ENCODE results near the gene PDS5B. TPM values are rescaled to one million over a fixed set of nuclear protein-coding genes. Genes with fewer than 3 reads are reported as not detected.

PDS5B gene
- total and polyA plus RNA-seq, 10 of the 15 experiments (the other 5 are each of a cell fraction or from before 2014, with no cell fraction given) = 15.4 to 55.3 (median 30.7) TPM

DNA sequence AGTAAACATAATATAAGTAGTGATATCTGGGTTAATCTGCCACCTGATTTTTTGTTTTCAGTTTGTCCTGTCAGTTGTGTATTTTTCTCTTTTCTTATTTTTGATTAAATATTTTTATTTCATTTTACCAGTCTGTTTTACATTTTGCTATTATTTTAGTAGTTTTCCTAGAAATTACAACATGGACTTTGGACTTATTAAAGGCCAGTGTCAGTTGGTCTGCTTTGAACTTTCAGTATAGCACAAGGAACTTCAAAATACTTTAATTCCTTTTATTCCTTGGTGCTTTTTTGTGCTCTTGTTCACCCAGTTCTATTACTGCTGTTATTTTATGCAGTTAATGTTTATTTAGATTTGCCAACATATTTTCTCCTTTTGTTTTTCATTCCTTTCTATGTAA lies 149.6 kb downstream of the PDS5B start:
- H3K4me3 ChIP-seq = no peak overlapping the region
- intact Hi-C loops (cut with micrococcal nuclease; ENCODE audit: unreplicated experiment) = loop anchor here (5.0 kb wide), 1 partner anchor 149 kb away; the partner anchor contains the start of gene PDS5B
- peaks cover 0 to 6% of the 10 kb centered on the region in 2 experiments; a peak in 2 of 4 replicates for H3K36me3 ChIP-seq (ENCODE audit: control insufficient read depth in 2 of 2, insufficient read depth in 2 of 2, low read length in 1 of 2)
- RAD21 ChIA-PET (ENCODE audit: unreplicated experiment) = interaction anchor here (1.2 to 1.6 kb wide), 3 partner anchors 21 to 282 kb away, joined by 4 to 8 read pairs (median 4); no protein-coding TSS in a partner anchor
- H3K9ac ChIP-seq (ENCODE audit: control insufficient read depth, insufficient read depth, low read length) = no peak overlapping the region; the same call in 1 of the 2 replicates
- no peak overlapping the region; the same call in 1 of the 2 replicates for H3K27ac ChIP-seq (ENCODE audit: control insufficient read depth, insufficient read depth)
- TF ChIP-seq RBBP5 (conservative IDR thresholded peaks at IDR 0.05) (no peak), ZZZ3 (IDR thresholded peaks at IDR 0.05; ENCODE audit: control insufficient read depth, insufficient read length, low read depth) (no peak), RUNX3 (IDR thresholded peaks at IDR 0.05; ENCODE audit: low read length) (no peak)
- TF ChIP-seq, protein P1, sequence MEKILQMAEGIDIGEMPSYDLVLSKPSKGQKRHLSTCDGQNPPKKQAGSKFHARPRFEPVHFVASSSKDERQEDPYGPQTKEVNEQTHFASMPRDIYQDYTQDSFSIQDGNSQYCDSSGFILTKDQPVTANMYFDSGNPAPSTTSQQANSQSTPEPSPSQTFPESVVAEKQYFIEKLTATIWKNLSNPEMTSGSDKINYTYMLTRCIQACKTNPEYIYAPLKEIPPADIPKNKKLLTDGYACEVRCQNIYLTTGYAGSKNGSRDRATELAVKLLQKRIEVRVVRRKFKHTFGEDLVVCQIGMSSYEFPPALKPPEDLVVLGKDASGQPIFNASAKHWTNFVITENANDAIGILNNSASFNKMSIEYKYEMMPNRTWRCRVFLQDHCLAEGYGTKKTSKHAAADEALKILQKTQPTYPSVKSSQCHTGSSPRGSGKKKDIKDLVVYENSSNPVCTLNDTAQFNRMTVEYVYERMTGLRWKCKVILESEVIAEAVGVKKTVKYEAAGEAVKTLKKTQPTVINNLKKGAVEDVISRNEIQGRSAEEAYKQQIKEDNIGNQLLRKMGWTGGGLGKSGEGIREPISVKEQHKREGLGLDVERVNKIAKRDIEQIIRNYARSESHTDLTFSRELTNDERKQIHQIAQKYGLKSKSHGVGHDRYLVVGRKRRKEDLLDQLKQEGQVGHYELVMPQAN (conservative IDR thresholded peaks at IDR 0.05) = no peak
- TF ChIP-seq, protein P2, sequence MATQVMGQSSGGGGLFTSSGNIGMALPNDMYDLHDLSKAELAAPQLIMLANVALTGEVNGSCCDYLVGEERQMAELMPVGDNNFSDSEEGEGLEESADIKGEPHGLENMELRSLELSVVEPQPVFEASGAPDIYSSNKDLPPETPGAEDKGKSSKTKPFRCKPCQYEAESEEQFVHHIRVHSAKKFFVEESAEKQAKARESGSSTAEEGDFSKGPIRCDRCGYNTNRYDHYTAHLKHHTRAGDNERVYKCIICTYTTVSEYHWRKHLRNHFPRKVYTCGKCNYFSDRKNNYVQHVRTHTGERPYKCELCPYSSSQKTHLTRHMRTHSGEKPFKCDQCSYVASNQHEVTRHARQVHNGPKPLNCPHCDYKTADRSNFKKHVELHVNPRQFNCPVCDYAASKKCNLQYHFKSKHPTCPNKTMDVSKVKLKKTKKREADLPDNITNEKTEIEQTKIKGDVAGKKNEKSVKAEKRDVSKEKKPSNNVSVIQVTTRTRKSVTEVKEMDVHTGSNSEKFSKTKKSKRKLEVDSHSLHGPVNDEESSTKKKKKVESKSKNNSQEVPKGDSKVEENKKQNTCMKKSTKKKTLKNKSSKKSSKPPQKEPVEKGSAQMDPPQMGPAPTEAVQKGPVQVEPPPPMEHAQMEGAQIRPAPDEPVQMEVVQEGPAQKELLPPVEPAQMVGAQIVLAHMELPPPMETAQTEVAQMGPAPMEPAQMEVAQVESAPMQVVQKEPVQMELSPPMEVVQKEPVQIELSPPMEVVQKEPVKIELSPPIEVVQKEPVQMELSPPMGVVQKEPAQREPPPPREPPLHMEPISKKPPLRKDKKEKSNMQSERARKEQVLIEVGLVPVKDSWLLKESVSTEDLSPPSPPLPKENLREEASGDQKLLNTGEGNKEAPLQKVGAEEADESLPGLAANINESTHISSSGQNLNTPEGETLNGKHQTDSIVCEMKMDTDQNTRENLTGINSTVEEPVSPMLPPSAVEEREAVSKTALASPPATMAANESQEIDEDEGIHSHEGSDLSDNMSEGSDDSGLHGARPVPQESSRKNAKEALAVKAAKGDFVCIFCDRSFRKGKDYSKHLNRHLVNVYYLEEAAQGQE (IDR thresholded peaks at IDR 0.05; ENCODE audit: low read depth, low read length) = no peak
- H3K4me2 ChIP-seq (ENCODE audit: control insufficient read depth, insufficient read depth) = no peak overlapping the region
- H4K20me1 ChIP-seq (ENCODE audit: control insufficient read depth, insufficient read depth) = no peaks in the 10 kb centered on the region
- no peak for DNase-seq (ENCODE audit: low read depth, low spot score)
- no peaks in the 10 kb centered on the region for H3K27me3 ChIP-seq (replicated peaks in 1 of 2; ENCODE audit: control insufficient read depth in 2 of 2, insufficient read depth in 2 of 2, low read length in 1 of 2)
- H2AFZ ChIP-seq (ENCODE audit: control insufficient read depth, low read depth, low read length) = no peak overlapping the region
- POLR2A ChIA-PET = no interaction called here
- no peak for ATAC-seq
- SMC1A ChIA-PET (ENCODE audit: uncharacterized antibody, unreplicated experiment) = interaction anchor here (0.9 to 3.6 kb wide), 13 partner anchors 7 to 411 kb away, joined by 3 to 29 read pairs (median 5); no protein-coding TSS in a partner anchor
- no peak for FAIRE-seq
- no peaks in the 10 kb centered on the region for H3K4me1 ChIP-seq (ENCODE audit: control insufficient read depth, insufficient read depth, low read length)
- in situ Hi-C loops (cut with MboI) = no loop called here
- no TSS peak for BruUV-seq (replicated peaks)
- CTCF ChIA-PET = interaction anchor here (1.4 to 1.6 kb wide), 2 partner anchors 9 to 282 kb away, joined by 8 read pairs; no protein-coding TSS in a partner anchor
- H3K9me3 ChIP-seq (replicated peaks; ENCODE audit: control insufficient read depth, insufficient read depth, low read length) = no peaks in the 10 kb centered on the region; the same call in 2 of the 3 replicates
- H3K79me2 ChIP-seq (ENCODE audit: control insufficient read depth, insufficient read depth, low read length) = no peaks in the 10 kb centered on the region; the same call in none of the 2 replicates

All from GM12878 (cell line).